Trophoblast cell (in vitro differentiated cells and primary cell): ENCODE results near the gene PARN.

Experiments
- DNase-seq, 2 donors: peaks; one replicate each; pipeline ENCODE4 v3.0.0-alpha.2; 2016
- H2AFZ ChIP-seq: 2 replicates; pipeline ENCODE4 v1.6.1; 2013; ENCODE audit warnings: low read length, moderate library complexity, mild to moderate bottlenecking; ENCODE audit not compliant: insufficient read depth, poor library complexity
- H2AK5ac ChIP-seq: 2 replicates; pipeline ENCODE4 v1.6.1; 2013; ENCODE audit warnings: mild to moderate bottlenecking, low read length
- H2BK120ac ChIP-seq: 2 replicates; pipeline ENCODE4 v1.6.1; 2013; ENCODE audit warnings: low read length, mild to moderate bottlenecking, moderate library complexity; ENCODE audit not compliant: insufficient read depth, poor library complexity
- H2BK12ac ChIP-seq: 2 replicates; pipeline ENCODE4 v1.6.1; 2013; ENCODE audit warnings: mild to moderate bottlenecking, low read length, moderate library complexity
- H2BK5ac ChIP-seq: 2 replicates; pipeline ENCODE4 v1.6.1; 2013; ENCODE audit warnings: low read length, low read depth, moderate library complexity, mild to moderate bottlenecking; ENCODE audit not compliant: poor library complexity
- H3K14ac ChIP-seq: 2 replicates; pipeline ENCODE4 v1.6.1; 2013; ENCODE audit warnings: mild to moderate bottlenecking, low read length
- H3K18ac ChIP-seq: 2 replicates; pipeline ENCODE4 v1.6.1; 2013; ENCODE audit warnings: mild to moderate bottlenecking, low read length
- H3K23ac ChIP-seq: 2 replicates; pipeline ENCODE4 v1.6.1; 2013; ENCODE audit warnings: low read length
- H3K27ac ChIP-seq: 2 replicates; pipeline ENCODE4 v1.5.1; 2013; ENCODE audit warnings: low read depth, mild to moderate bottlenecking, inconsistent platforms, low read length, moderate library complexity
- H3K27me3 ChIP-seq: 2 replicates; pipeline ENCODE4 v1.6.1; 2013; ENCODE audit warnings: inconsistent platforms, mild to moderate bottlenecking, low read length, moderate library complexity; ENCODE audit not compliant: insufficient read depth
- H3K36me3 ChIP-seq, 2 experiments: 1 replicate in 1 of 2; 2 replicates in 1 of 2; pipeline ENCODE4 v1.6.1; 2013; ENCODE audit warnings: low read length in 2 of 2, mild to moderate bottlenecking in 2 of 2, moderate library complexity in 1 of 2; ENCODE audit not compliant: insufficient read depth in 2 of 2, control insufficient read depth in 1 of 2
- H3K4ac ChIP-seq: 2 replicates; pipeline ENCODE4 v1.6.1; 2013; ENCODE audit warnings: low read depth, mild to moderate bottlenecking, low read length, moderate library complexity
- H3K4me1 ChIP-seq, 2 experiments: 1 replicate in 1 of 2; 2 replicates in 1 of 2; pipeline ENCODE4 v1.6.1; 2013; ENCODE audit warnings: low read length in 2 of 2, mild to moderate bottlenecking in 2 of 2, moderate library complexity in 1 of 2; ENCODE audit not compliant: insufficient read depth in 2 of 2, control insufficient read depth in 1 of 2
- H3K4me2 ChIP-seq: 2 replicates; pipeline ENCODE4 v1.6.1; 2013; ENCODE audit warnings: inconsistent platforms, mild to moderate bottlenecking, low read length, moderate library complexity
- H3K4me3 ChIP-seq: 2 replicates; pipeline ENCODE4 v1.5.1; 2013; ENCODE audit warnings: mild to moderate bottlenecking, low read depth, low read length, inconsistent platforms
- H3K79me1 ChIP-seq: one replicate; pipeline ENCODE4 v1.6.1; 2013; ENCODE audit warnings: low read length
- H3K79me2 ChIP-seq: 2 replicates; pipeline ENCODE4 v1.6.1; 2013; ENCODE audit warnings: low read length, mild to moderate bottlenecking; ENCODE audit not compliant: control insufficient read depth, insufficient read depth, poor library complexity
- H3K9ac ChIP-seq: 2 replicates; pipeline ENCODE4 v1.6.1; 2013; ENCODE audit warnings: mild to moderate bottlenecking, low read length
- H3K9me3 ChIP-seq: 2 replicates; pipeline ENCODE4 v1.6.1; 2013; ENCODE audit warnings: low read depth, mild to moderate bottlenecking, control low read depth, inconsistent platforms, low read length; ENCODE audit not compliant: insufficient read depth
- H4K12ac ChIP-seq: 2 replicates; pipeline ENCODE4 v1.6.1; 2013; ENCODE audit warnings: low read depth, mild to moderate bottlenecking, low read length, moderate library complexity
- H4K8ac ChIP-seq: 2 replicates; pipeline ENCODE4 v1.6.1; 2013; ENCODE audit warnings: low read depth, mild to moderate bottlenecking, low read length, moderate library complexity
- H4K91ac ChIP-seq: one replicate; pipeline ENCODE4 v1.6.1; 2013; ENCODE audit warnings: low read depth, mild to moderate bottlenecking, low read length, moderate library complexity
- WGBS: extraction: QIAGEN DNeasy Blood & Tissue Kit; methylation state at CpG from one replicate; pipeline ENCODE4 v1.1.7; 2013; ENCODE audit warnings: missing lambda C conversion rate; ENCODE audit not compliant: insufficient read length, insufficient coverage; ENCODE audit errors: extremely low coverage; 5-methylcytosine and 5-hydroxymethylcytosine counted together

The PARN gene

DNA sequence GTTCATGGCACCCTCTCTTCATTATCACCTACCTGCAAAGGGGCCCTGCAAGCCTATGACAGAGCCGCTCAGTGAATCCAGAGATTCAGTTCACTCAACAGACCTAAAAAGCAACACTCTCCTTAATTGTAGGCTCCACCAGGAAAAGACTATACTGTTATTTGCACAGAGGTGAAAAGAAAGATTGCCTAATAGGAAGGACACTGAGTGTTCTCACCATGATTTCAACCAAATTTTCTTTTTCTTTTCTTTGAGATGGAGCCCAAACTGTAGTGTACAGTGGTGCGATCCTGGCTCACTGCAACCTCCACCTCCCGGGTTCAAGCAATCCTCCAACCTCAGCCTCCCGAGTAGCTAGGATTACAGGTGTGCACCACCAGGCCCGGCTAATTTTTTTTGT, 104.5 kb downstream of the PARN start:
- DNase-seq: no peak
- H2BK120ac ChIP-seq: no peak overlapping the region
- H3K27me3 ChIP-seq: no peaks in the 10 kb centered on the region
- peaks cover 0 to 2% of the 10 kb centered on the region in 2 experiments for H3K4me1 ChIP-seq
- H3K9me3 ChIP-seq: peaks cover 2% of the 10 kb centered on the region
- no peak overlapping the region for H4K91ac ChIP-seq
- no CpG with 5 or more reads among the region's 5 CpGs for WGBS
- H2BK5ac ChIP-seq: no peak overlapping the region
- H4K12ac ChIP-seq: no peak overlapping the region
- H2AK5ac ChIP-seq: no peak overlapping the region
- no peak overlapping the region for H3K18ac ChIP-seq
- no peak overlapping the region for H2AFZ ChIP-seq
- no peak overlapping the region for H3K23ac ChIP-seq
- H3K79me1 ChIP-seq: peaks cover 2% of the 10 kb centered on the region
- H3K4ac ChIP-seq: no peak overlapping the region
- H2BK12ac ChIP-seq: no peak overlapping the region
- H3K36me3 ChIP-seq: no peaks in the 10 kb centered on the region
- H3K14ac ChIP-seq: no peak overlapping the region
- peak overlapping the region; percentile 68 for H3K9ac ChIP-seq
- no peak overlapping the region for H3K4me2 ChIP-seq
- H3K27ac ChIP-seq: no peak overlapping the region
- no peak overlapping the region for H3K4me3 ChIP-seq
- no peak overlapping the region for H4K8ac ChIP-seq
- H3K79me2 ChIP-seq: no peaks in the 10 kb centered on the region

DNA sequence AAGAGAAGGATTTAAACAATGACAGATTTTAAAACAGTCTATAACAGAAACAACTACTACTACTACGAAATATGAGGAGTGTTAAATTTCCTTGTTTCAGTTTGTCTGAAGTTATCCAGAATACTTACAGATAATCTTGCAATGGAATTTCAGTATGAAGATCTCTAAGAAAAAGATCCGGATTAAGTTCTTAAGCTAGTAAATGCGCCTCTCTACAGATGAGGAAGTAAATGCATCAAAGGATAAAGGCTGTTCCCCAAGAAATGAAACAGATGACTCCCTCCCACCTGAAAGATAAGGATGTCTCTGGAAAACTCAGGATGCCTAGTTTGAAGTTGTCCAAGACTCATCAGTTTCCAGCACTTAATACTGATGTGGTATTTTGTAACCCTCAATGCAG, 105.1 kb downstream of the PARN start:
- H3K14ac ChIP-seq: no peak overlapping the region
- H2BK120ac ChIP-seq: no peak overlapping the region
- DNase-seq: no peak
- no peak overlapping the region for H3K4me2 ChIP-seq
- H3K79me1 ChIP-seq: peaks cover 2% of the 10 kb centered on the region
- H3K4me1 ChIP-seq: peaks cover 0 to 2% of the 10 kb centered on the region in 2 experiments
- H4K8ac ChIP-seq: no peak overlapping the region
- H2BK12ac ChIP-seq: no peak overlapping the region
- H2AK5ac ChIP-seq: no peak overlapping the region
- no peaks in the 10 kb centered on the region for H3K36me3 ChIP-seq
- H3K9me3 ChIP-seq: peaks cover 2% of the 10 kb centered on the region
- no peaks in the 10 kb centered on the region for H3K27me3 ChIP-seq
- no peak overlapping the region for H3K4ac ChIP-seq
- no peaks in the 10 kb centered on the region for H3K79me2 ChIP-seq
- H3K4me3 ChIP-seq: no peak overlapping the region
- no peak overlapping the region for H2BK5ac ChIP-seq
- no peak overlapping the region for H2AFZ ChIP-seq
- no peak overlapping the region for H4K91ac ChIP-seq
- no peak overlapping the region for H4K12ac ChIP-seq
- H3K23ac ChIP-seq: no peak overlapping the region
- H3K27ac ChIP-seq: no peak overlapping the region
- H3K18ac ChIP-seq: no peak overlapping the region
- WGBS: no CpG with 5 or more reads among the region's 3 CpGs
- no peak overlapping the region for H3K9ac ChIP-seq

DNA sequence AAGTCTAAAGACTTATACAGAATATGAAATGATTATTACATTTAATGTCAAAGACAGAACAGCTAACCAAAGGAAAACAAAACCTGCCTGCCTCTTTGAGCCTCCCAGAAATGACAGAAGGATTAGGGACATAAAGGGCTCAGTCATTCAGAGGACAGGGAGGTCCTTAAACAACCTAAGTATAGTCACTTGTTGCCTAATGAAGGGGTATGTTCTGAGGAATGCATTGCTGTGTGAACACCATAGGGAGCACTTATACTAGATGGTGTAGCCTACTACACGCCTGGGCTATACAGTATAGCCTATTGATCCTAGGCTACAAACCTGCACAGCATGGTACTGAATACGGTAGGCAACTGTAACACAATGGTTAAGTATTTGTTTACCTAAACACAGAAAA, 106.4 kb downstream of the PARN start:
- Histone ChIP-seq H2BK5ac (no peak overlapping the region), H3K4me1 (no peaks in the 10 kb centered on the region), H4K8ac (no peak overlapping the region), H2BK12ac (no peak overlapping the region), H3K14ac (no peak overlapping the region), H4K91ac (no peak overlapping the region), H3K4me3 (no peak overlapping the region), H2BK120ac (no peak overlapping the region), H4K12ac (no peak overlapping the region), H3K23ac (no peak overlapping the region), H3K18ac (no peak overlapping the region), H3K79me2 (no peaks in the 10 kb centered on the region), H3K9me3 (peaks cover 2% of the 10 kb centered on the region), H3K4me2 (no peak overlapping the region), H3K4ac (no peak overlapping the region), H3K36me3 (no peaks in the 10 kb centered on the region), H2AFZ (no peak overlapping the region), H3K27ac (no peak overlapping the region), H3K9ac (no peak overlapping the region), H2AK5ac (no peak overlapping the region), H3K79me1 (no peaks in the 10 kb centered on the region), H3K27me3 (no peaks in the 10 kb centered on the region)
- WGBS: no CpG with 5 or more reads among the region's 2 CpGs
- DNase-seq: no peak

GRCh38 chr16:14522671-14523070, 107.4 kb downstream of the PARN start:
- Histone ChIP-seq H4K91ac (no peak overlapping the region), H4K8ac (no peak overlapping the region), H2BK5ac (no peak overlapping the region), H3K9me3 (peaks cover 2% of the 10 kb centered on the region), H4K12ac (no peak overlapping the region), H3K18ac (no peak overlapping the region), H2AK5ac (no peak overlapping the region), H3K27ac (no peak overlapping the region), H3K27me3 (no peaks in the 10 kb centered on the region), H3K23ac (no peak overlapping the region), H3K9ac (no peak overlapping the region), H3K4ac (no peak overlapping the region), H3K14ac (no peak overlapping the region), H3K4me3 (no peak overlapping the region), H3K79me1 (no peaks in the 10 kb centered on the region), H3K79me2 (no peaks in the 10 kb centered on the region), H2AFZ (no peak overlapping the region), H3K36me3 (no peaks in the 10 kb centered on the region), H2BK120ac (no peak overlapping the region), H3K4me1 (no peaks in the 10 kb centered on the region), H3K4me2 (no peak overlapping the region), H2BK12ac (no peak overlapping the region)
- no peak for DNase-seq
